ENCODE results near the gene GRPEL1.

The GRPEL1 gene

GRCh38 chr4:7021355-7021754 is 46.5 kb downstream of the GRPEL1 start:
- no peak for DNase-seq

GRCh38 chr4:7020856-7021255 is 47.0 kb downstream of the GRPEL1 start:
- DNase-seq: no peak

- no peak for DNase-seq
These were observed 47.6 kb downstream of the GRPEL1 start for GRCh38 chr4:7020290-7020689.

- DNase-seq: no peak
These were observed 48.5 kb downstream of the GRPEL1 start for GRCh38 chr4:7019367-7019766.

GRCh38 chr4:7018281-7018680 is 49.6 kb downstream of the GRPEL1 start:
- DNase-seq: no peak

GRCh38 chr4:7017446-7018048 is 50.3 kb downstream of the GRPEL1 start:
- no peak for DNase-seq

GRCh38 chr4:7016512-7016911 is 51.4 kb downstream of the GRPEL1 start:
- no peak for DNase-seq

- no peak for DNase-seq
These were observed 51.8 kb downstream of the GRPEL1 start for GRCh38 chr4:7016086-7016485.

GRCh38 chr4:7015383-7016035 is 52.4 kb downstream of the GRPEL1 start:
- no peak for DNase-seq

GRCh38 chr4:7014815-7015214 is 53.0 kb downstream of the GRPEL1 start:
- no peak for DNase-seq

GRCh38 chr4:7013175-7013574 is 54.7 kb downstream of the GRPEL1 start:
- DNase-seq: no peak

- no peak for DNase-seq
These were observed 58.3 kb downstream of the GRPEL1 start for GRCh38 chr4:7009564-7009963.
